Measurements from ENCODE around the gene ADA.

The ADA gene

GRCh38 chr20:44580581-44581268, 70.8 kb downstream of the ADA start:
- DNase-seq (ENCODE audit: low read depth): no peak

- no peak for DNase-seq (ENCODE audit: low read depth)
These were observed 72.0 kb downstream of the ADA start for GRCh38 chr20:44579313-44580081.

GRCh38 chr20:44576297-44576696, 75.2 kb downstream of the ADA start:
- DNase-seq (ENCODE audit: low read depth): no peak

GRCh38 chr20:44574372-44574771, 77.1 kb downstream of the ADA start:
- no peak for DNase-seq (ENCODE audit: low read depth)

- DNase-seq (ENCODE audit: low read depth): no peak
These were observed 78.0 kb downstream of the ADA start for GRCh38 chr20:44573501-44573869.

GRCh38 chr20:44572551-44573500, 78.7 kb downstream of the ADA start:
- no peak for DNase-seq (ENCODE audit: low read depth)

- DNase-seq (ENCODE audit: low read depth): no peak
These were observed 80.0 kb downstream of the ADA start for GRCh38 chr20:44571362-44571988.

- DNase-seq (ENCODE audit: low read depth): no peak
These were observed 81.1 kb downstream of the ADA start for GRCh38 chr20:44570367-44570766.
